Neutrophil (primary cell): ENCODE data around the gene KIF1B.

Experiments used
- H3K27ac ChIP-seq: fragments of 200-600 bp; sonication (generic); 2 replicates; pipeline ENCODE4 v1.5.1; 2016; ENCODE audit warnings: mild to moderate bottlenecking, moderate library complexity
- H3K27me3 ChIP-seq: fragments of 200-600 bp; sonication (generic); 2 replicates; pipeline ENCODE4 v1.6.0; 2016; ENCODE audit warnings: mild to moderate bottlenecking
- H3K36me3 ChIP-seq: fragments of 200-600 bp; sonication (generic); 2 replicates; pipeline ENCODE4 v1.5.1; 2017
- H3K4me1 ChIP-seq, 2 experiments: fragments of 200-600 bp in 1 of 2; sonication (generic) in 1 of 2; 1 replicate in 1 of 2; 2 replicates in 1 of 2; pipeline versions ENCODE4 v1.5.1 to v1.6.1; 2013 to 2016; ENCODE audit warnings: low read depth in 1 of 2, low read length in 1 of 2, mild to moderate bottlenecking in 1 of 2, moderate library complexity in 1 of 2; ENCODE audit not compliant: control insufficient read depth in 1 of 2, insufficient read depth in 1 of 2
- H3K4me3 ChIP-seq, 2 experiments: fragments of 200-600 bp in 1 of 2; sonication (generic) in 1 of 2; 1 replicate in 1 of 2; 2 replicates in 1 of 2; pipeline ENCODE4 v1.5.1; 2013 to 2016; ENCODE audit warnings: low read depth in 1 of 2, low read length in 1 of 2, mild to moderate bottlenecking in 1 of 2, moderate library complexity in 1 of 2
- H3K9me3 ChIP-seq: fragments of 200-600 bp; sonication (generic); 2 replicates; pipeline ENCODE4 v1.5.1; 2016
- CTCF ChIP-seq: fragments of 200-600 bp; sonication (generic); IDR thresholded peaks from 2 replicates; pipeline ENCODE4 v1.5.1; 2016; ENCODE audit warnings: antibody characterized with exemption

The KIF1B gene

DNA sequence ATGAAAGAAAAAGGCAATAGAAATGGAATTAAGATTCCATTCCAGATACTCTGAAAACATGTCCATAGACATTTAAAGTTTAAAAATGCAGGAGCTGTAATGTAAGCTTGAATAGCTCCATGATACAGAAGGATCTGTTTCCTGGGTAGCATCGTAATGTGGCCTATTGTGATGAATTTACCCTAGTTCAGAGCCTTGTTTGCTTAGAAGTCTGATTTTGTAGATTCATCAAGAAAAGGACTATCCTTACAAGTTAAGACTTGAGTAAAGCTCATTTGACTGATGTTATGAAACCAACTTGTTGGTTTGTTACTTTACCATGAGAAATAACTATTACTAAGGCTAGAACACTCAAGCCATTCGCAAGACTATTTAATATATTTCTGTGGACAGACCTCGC is 55.5 kb downstream of the KIF1B start:
- no peaks in the 10 kb centered on the region for H3K27me3 ChIP-seq
- H3K9me3 ChIP-seq, result no peaks in the 10 kb centered on the region
- no peak overlapping the region for H3K27ac ChIP-seq
- TF ChIP-seq CTCF, result no peak
- no peak overlapping the region for H3K4me3 ChIP-seq
- H3K36me3 ChIP-seq, result peaks cover 58% of the 10 kb centered on the region
- peaks cover 34 to 40% of the 10 kb centered on the region in 2 experiments for H3K4me1 ChIP-seq

DNA sequence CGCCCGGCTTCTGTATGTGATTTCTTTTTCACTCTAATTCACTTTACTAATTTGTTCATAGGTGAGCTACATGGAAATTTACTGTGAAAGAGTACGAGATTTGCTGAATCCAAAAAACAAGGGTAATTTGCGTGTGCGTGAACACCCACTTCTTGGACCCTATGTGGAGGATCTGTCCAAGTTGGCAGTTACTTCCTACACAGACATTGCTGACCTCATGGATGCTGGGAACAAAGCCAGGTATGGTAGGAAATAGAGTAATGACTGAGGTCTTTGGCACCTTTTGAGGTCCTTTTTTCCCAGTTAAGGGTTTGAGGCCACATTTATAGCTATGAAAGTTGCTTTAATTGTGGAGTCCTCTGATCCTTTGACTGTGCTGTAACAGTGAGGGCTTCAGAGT is 56.9 kb downstream of the KIF1B start:
- Histone ChIP-seq H3K36me3 (peaks cover 59% of the 10 kb centered on the region), H3K4me1 (peaks cover 32 to 34% of the 10 kb centered on the region in 2 experiments), H3K27ac (no peak overlapping the region), H3K9me3 (no peaks in the 10 kb centered on the region), H3K4me3 (no peak overlapping the region), H3K27me3 (no peaks in the 10 kb centered on the region)
- TF ChIP-seq CTCF, result no peak

- Histone ChIP-seq H3K4me3 (no peak overlapping the region), H3K27ac (no peak overlapping the region), H3K9me3 (no peaks in the 10 kb centered on the region), H3K27me3 (no peaks in the 10 kb centered on the region), H3K4me1 (peaks cover 26 to 28% of the 10 kb centered on the region in 2 experiments), H3K36me3 (peaks cover 58% of the 10 kb centered on the region)
- no peak for TF ChIP-seq CTCF
Measured at GRCh38 chr1:10267921-10268320, 57.6 kb downstream of the KIF1B start.

DNA sequence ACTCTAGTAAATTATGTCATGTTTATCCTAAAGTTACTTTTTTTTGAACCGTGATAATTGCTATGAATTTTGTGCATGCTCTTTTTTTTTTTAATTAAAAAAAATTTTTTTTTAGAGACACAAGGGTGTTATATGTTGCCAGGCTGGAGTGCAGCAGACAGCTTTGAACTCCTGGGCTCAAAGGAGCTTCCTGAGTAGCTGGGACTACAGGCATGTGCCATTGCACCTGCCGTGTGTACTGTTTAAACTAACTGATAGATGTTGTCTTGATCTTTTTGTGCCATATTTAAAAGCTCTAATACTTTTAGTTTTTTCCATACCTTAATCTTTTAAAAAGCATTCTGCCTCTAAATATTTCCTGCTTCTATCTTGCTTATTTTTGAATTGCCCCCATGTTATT is 60.7 kb downstream of the KIF1B start:
- TF ChIP-seq CTCF, result no peak
- H3K27me3 ChIP-seq, result no peaks in the 10 kb centered on the region
- no peak overlapping the region for H3K4me3 ChIP-seq
- no peak overlapping the region for H3K27ac ChIP-seq
- no peaks in the 10 kb centered on the region for H3K9me3 ChIP-seq
- peaks cover 0 to 3% of the 10 kb centered on the region in 2 experiments for H3K4me1 ChIP-seq
- peaks cover 71% of the 10 kb centered on the region for H3K36me3 ChIP-seq

GRCh38 chr1:10271869-10272268 is 61.5 kb downstream of the KIF1B start:
- Histone ChIP-seq H3K27me3 (no peaks in the 10 kb centered on the region), H3K9me3 (no peaks in the 10 kb centered on the region), H3K36me3 (peaks cover 79% of the 10 kb centered on the region), H3K27ac (peak overlapping the region; percentile 14), H3K4me1 (no peaks in the 10 kb centered on the region), H3K4me3 (no peak overlapping the region)
- no peak for TF ChIP-seq CTCF

- Histone ChIP-seq H3K27me3 (no peaks in the 10 kb centered on the region), H3K36me3 (peaks cover 80% of the 10 kb centered on the region), H3K9me3 (no peaks in the 10 kb centered on the region), H3K27ac (peak overlapping the region; percentile 14), H3K4me1 (no peaks in the 10 kb centered on the region), H3K4me3 (no peak overlapping the region)
- no peak for TF ChIP-seq CTCF
Measured at GRCh38 chr1:10272274-10272673, 61.9 kb downstream of the KIF1B start.
